Stimulated activated CD8-positive, alpha-beta memory T cell treated with anti-CD3 and anti-CD28 coated beads, Interleukin-4, amount 100 ng/mL, for 1 hour (primary cell): ENCODE data around the gene KAZN.

Experiments used
- DNase-seq, 2 donors: peaks; one replicate each; pipeline ENCODE4 v3.0.0-alpha.2; 2020; ENCODE audit warnings: low read depth in 2 of 2, low spot score in 1 of 2

Gene KAZN

DNA sequence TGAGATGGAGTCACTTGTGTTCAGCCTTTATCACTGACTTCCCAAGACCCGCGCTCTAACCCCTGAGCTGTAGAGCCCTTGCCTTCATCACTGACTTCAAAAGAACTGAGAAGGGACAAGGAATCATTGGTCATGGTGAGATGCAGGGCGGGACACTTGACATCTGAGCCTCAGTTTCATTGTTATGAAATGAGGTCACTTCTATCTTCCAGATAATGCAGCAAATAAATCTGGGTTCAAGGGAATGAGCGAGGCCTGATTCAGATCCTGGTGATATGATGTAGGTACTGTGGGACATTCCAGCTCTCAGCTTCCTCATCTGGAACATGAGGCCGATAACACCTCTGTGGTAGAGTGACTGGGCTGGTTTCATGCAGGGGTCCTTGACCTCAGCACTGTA, 13.8 kb downstream of the KAZN start:
- DNase-seq, result no peak

DNA sequence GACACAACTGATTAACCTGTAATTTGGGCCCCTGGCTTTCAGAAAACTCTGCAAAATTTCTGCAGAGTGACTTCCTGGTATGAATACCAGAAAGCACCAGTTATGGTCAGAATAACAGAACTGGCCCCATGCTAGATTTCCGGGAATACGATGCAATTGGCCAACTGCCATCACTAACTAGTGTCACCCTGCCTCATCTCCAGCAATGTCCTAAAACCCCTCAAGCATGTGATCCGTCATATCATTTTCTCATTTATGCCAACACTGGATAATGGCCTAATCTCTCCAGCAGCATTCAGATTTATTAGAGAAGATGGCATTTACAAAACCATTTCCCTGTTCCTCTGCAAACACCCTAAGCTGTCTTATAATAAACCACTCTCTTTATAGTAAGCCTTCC, 15.4 kb downstream of the KAZN start:
- no peak for DNase-seq

DNA sequence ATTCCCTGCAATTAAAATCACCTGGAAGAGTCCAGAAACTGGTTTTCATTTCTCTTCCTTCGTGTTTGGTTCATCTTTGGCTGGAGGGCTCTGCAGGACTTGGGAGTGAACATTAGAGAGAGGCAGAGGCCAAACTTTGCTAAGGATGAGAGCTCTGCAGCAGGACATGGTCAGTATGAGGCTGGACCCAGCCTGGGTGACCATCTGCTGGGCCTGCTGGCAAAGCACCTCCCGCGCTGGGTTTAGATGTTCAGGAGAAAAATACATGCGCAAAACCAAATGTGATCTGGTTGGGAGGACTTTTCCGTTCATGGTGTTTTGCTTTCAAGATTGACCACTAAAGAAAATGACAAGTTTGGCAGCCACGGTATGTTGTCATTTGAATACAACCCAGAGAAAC, 15.9 kb downstream of the KAZN start:
- no peak for DNase-seq

DNA sequence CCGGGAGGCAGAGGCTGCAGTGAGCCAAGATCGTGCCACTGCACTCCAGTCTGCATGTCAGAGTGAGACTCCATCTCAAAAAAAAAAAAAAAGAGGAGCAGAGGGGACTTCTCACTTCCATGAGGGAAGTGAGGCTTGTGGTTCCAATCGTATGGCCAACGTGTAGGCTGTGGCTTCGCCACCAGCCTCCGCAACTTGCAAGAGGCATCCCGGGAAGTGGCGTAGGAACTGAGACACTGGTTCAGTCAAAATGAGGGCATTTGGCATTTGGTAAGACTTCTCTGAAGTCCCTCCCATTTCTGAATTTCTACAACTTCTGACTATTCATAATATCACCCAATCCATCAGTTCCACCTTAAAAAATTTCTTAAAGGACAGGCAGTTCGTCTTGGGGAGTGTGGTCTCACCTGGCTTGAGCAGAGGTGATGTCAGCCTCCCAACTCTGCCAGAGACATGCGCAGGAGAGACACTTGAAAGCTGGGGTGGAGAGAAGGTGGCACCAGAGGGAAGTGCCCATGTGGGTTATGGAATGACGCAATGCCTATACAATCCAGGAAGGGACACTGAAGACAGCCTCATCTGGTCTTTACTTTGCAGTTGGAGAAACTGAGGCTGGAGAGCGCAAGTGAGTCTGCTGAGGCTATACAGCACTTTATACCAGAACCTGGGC, 17.2 kb downstream of the KAZN start:
- DNase-seq, result no peak

DNA sequence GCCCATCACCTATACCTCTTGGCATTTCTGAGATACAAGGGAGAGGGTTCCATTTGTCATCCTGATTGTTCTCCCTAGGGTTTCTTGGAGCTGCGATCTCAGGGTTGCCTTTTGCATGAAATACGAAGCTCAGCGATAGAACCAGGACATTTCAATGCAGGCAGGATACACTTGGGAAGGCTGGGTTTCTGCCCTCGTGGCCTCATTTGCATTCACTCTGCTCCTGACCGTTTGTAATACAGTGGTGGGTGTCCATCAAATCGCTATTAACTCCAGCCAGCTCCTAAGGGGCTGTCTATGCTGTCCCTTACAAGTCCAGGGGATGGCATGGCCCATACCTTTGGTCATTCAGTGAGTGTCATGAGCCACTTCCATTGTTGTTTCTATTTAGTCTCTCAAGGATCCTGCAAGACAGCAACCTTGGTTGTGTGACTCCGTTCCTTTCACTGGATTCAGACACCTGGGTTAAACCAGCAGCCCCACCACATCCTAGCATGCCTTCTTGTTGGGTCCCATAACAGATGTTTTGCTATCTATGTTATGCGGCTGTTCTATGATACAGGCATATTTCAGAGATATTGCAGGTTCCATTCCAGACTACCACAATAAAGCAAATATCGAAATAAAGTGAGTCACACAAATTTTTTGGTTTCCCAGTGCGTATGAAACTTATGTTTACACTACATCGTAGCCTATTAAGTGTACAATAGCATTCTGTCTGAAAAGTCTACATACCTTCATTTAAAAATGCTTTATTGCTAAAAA, 18.3 kb downstream of the KAZN start:
- DNase-seq, result no peak

DNA sequence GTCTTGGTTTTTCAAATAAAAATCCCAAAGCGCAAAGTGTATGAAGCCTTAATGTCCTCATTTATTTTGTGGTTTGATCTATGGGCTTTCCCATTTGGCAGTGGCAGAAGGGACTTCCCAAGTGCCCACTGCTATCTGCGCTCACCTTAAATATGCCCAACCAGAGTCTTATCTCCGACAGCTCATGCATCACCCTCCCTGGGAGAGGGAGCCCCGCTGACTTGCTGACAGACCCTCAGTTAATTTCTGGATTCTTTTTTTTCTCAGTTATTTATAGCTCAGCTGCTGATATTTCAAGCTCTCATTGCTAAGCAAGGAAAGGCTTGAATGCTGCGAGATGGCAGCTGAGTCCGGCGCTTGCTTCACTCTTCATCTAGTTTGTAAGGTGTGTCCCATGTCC, 19.3 kb downstream of the KAZN start:
- no peak for DNase-seq

DNA sequence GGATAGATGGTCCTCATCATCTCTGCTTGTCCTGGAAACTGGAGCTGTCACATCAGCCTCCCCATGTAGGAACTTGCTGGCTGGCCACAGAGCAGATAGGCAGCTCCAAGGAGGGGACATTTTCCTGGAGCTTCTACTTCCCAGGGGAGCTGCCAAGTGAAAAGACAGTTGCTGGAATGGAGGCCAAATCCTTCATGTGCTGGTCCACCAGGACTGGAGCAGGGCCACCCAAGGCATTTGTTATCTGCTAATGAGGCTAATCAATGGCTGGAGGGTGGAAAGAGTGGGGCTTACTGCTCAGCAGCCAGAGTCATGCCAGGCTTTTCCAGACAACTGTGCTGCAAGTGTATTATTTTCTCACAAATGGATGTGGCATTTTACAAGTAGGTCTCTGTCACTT, 22.5 kb downstream of the KAZN start:
- DNase-seq, result no peak

DNA sequence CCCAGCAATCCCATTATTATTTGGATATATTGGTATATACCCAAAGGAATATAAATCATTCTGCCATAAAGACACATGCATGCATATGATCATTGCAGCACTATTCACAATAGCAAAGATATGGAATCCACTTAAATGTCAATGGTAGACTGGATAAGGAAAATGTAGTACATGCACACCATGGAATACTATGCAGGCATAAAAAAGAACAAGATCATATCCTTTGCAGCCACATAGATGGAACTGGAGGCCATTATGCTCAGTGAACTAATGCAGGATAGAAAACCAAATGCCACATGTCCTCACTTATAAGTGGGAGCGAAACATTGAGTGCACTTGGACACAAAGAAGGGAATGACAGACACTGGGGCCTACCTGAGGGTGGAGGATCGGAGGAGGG, 24.6 kb downstream of the KAZN start:
- no peak for DNase-seq

DNA sequence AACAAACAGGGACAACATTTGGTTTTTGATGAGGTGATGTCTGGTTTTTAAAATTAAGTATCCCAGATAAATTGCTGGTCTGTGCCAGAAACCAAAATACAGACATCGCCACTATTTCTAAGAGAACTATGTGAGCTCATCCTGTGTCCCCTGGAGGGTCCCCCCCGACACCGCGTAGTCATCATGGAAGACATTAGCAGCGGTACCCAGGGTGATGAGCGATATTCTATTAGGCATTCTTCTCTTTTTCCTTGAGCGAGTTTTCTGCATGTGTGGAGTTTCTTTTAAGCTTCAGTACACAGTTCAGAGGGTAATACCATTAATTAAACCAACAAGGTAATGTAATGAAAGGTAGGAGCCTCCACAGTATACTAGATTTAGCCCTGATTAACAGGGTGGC, 26.5 kb downstream of the KAZN start:
- no peak for DNase-seq

DNA sequence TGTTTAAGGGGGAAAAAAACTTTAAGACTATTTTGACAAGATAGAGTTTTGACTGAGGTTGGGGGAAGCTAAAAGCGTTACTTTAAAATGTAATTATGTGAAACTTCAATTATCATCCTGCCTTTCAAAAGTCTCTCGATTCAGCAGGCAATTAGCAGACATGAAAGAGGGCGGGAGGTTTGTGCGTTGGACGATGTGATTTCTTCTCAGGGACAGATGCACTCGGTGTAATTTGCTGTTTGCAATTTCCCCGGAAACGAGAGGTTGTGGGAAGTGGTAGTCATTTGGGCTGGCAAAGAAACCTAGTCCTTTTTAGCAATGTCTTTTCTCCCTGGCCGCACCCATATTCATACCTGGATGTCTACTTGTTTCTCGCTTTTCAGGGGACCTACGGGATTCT, 27.1 kb downstream of the KAZN start:
- no peak for DNase-seq

DNA sequence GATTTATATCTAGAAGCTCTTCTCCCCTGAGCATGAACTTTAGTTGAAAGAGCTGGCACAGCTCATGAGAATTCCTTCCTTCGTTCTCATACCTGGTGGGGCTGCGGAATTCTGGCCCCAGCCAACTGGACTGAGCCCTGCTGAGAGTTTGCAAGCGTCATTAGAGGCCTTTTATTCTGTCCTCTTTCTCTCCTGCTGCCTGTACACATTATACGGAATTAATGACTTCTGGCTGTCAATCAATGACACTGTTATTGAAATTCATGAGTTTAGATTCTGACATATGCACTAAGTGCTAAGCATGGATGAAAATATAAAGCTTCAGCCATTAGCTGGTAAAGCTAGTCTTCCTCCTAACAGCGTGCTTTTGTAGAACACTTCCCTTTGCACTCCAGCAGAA, 27.5 kb downstream of the KAZN start:
- no peak for DNase-seq

DNA sequence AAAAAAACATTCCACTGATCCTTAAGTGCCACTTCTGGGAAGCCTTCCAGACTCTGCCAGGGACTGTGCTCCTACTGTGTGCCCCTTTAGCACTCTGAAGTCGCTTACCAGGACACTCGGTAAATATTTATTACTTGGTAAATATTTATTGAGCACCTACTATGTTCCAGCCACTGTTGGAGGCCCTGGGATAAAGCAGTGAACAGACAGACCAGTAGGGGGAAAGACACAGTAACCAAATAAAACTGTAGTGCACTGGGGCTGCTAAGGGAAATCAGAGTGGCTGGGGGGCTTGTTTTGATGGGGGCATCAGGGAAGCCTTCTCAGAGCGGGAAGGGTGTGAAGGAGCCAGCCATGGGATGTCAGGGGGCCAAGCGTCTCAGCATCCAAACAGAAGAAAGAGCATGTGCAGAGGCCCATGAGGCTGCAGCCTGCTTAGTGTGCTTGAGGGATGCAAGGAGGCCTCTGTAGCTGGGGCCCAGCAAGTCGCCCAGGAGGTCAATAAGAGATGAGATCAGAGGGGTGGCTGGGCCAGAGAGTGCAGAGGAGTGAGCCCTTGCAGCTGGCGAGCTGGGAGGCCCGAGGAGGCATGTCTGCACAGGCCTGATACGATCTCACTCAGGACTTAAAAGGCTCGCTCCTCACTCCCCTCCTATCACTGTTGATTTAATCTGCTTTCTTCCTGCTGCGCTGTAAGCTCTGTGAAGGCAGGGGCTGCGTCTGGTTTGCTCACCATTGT, 28.6 kb downstream of the KAZN start:
- DNase-seq, result no peak

DNA sequence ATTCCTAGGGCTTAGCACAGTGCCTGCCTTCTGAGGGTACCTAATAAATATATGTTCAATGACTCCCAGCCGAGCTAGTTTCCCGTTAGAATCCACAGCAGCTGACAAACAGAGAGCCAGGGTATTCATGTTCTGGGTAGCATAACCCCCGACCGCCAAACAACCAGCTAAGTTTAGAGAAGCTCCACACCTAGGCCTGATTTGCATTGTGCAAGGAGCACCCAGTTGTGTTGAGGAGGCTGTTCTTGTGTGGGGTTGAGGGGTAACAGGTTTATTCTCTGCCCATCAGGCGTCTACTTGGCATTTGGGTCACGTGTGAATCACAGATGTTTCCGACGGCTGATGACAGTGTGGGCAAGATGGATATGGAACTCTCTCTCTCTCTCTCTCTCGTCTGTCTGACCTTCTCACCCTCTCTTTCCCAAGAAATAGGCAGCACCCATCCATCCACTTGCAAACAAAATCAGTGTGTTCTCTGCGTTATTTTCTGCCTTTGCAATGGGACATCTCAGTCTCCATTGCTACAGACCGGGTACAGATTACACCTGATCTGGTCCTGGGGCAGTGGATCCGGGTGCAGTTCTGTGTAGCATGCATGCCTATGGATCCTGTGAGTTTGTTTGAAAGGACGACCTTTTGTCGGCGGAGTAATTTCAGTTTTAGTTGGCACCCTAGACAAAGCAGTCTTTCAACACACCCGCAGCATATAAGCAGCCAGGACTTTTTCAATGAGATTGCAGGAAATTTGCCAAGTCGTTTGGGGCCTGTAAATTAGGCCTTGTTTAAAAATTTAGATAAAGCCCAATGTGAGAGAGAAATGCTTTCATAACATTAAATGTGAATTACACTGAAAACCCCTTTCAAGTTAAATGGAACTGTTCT, 29.4 kb downstream of the KAZN start:
- no peak for DNase-seq

DNA sequence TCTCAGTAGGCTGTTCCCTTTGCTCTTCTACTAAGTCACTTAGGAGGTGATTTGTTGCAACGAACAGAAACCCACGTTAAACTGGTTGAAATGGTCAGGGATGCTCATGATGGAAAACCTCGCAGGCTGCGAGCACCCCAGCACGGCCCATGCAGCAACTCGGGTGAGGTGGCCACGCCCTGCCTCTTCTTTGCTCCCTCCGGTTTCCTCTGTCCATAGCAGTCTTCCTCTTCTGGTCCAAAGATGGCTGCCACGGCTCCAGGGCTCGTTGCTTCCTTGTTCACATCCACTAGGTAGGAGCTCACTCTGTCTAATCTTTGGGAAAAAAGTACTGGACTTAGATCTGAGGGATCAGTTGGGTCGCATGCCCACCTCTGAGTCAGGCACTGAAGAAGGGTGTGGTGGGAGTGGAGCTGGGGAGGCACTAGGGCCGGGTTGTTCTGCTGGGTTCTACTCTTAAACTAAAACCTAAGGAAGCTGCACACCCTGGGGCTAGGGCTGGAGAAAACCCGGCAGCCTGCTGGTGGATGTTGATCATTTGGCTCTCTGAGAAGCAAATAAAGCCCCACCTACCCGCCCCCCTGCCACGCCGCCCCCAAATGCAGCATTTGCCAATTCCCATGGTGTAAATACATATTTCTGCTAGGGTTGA, 31.0 kb downstream of the KAZN start:
- no peak for DNase-seq

DNA sequence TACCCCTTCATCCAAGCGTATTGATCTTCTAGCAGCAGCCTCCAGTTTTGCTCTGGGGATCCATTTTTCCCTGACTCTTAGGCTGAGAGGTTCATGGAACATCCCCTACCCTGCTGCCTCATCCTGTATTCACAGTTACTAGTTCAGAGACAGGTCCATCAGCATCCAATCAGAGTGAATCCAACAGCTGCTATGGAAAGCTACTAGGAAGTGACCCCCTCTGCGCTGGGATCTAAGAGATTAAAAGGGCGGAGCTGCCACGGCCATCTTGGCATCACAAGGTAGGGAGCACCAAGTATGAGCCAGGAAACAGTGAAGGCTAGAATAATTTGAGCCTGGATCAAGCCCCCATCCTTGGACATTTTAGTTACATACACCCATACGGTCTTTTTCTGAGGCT, 32.5 kb downstream of the KAZN start:
- DNase-seq, result no peak

DNA sequence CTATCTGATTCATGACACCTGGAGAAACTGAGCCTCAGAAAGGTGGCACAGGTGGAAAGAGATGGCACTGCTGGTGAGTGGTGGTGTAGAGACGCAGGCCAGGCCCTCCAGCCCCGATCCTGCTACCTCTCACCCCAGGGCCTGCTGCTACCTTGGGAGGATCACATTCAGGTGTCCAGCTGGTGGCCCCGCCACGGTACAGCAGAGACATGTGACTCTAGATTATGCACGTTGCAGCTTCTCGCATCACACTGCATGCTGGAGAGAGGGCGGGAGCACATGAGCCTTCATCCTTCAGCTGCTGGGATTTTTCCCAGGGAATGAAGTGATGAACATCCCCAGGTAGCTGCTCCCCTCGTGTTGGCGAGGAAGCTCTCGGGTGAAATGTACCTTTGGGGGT, 32.9 kb downstream of the KAZN start:
- DNase-seq, result no peak

DNA sequence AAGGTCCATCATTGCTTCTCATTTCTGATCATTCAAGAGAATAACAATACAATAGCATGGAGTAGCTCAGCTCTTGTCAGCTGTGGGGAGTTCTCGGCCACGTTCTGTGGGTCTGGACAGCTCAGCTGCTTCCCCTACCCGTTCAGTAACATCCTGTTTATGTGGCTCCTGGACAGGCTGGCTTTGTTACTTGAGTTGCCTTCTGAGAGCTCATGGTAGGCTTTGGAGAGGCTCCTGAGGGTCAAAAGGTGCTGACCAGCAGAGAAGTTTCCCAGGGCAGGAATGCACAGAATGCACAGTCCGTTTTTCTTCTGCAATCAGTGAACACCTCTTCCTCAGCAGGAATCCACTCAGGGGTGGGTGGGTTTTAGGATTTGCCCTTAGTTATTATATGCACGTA, 36.0 kb downstream of the KAZN start:
- no peak for DNase-seq

DNA sequence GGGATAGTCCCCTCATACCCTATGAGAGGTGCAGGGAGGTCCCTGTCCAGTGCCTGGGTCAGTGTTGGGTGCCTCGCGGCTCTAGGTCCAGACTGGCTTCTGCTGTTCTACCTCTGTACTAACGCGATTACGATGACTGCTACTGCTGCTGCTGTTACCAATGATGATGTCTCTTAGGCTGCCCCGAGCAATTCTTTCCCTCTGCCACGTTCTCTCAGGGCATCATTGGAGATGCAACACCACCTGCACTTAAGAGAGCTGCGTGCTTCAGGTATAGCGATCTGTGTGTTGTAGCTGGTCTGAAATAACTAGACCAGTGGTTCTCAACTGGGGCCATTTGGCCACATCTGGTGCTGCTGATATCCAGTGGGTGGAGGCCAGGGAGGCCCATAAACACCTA, 36.9 kb downstream of the KAZN start:
- DNase-seq, result no peak

DNA sequence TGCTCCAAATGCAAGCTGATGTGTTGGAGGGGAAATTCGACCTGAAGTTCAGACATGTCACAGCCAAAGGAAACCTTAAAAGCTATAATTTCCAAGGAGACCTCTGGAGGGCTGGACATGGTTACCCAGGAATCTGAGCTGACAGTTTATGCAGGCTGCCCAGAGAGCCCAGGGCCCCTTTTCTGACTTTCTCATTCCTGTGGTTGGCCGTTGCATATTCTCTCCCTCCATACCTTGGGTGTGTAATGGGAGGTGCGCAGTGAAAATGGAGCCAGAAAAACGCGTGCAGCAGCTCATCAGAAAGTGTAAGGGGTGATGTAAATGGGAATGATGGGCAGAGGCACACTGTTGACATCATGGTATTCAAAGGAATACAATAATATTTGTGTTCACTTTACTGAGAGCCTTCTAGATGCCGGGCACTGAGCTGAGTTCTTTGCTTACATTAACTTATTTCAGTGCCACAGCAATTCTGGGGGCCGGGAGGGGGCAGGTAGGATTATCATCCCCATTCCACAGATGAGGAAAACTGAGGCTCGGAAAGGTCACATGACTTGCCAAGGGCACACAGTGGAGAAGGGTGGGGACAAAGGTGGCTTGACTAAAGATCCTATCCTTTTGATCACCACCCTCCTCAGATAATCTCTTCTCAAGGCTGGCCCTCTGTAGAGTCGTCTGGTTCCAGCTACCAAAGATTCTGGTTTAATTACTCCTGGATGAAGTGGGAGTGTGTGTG, 38.6 kb downstream of the KAZN start:
- DNase-seq, result no peak
